ENCODE measurements around the gene MIEN1. TPM values are rescaled to one million over a fixed set of nuclear protein-coding genes. Genes with fewer than 3 reads are reported as not detected.

The MIEN1 gene, protein sequence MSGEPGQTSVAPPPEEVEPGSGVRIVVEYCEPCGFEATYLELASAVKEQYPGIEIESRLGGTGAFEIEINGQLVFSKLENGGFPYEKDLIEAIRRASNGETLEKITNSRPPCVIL
- 11.3 and 16.7 TPM in 2 replicates for total RNA-seq

DNA sequence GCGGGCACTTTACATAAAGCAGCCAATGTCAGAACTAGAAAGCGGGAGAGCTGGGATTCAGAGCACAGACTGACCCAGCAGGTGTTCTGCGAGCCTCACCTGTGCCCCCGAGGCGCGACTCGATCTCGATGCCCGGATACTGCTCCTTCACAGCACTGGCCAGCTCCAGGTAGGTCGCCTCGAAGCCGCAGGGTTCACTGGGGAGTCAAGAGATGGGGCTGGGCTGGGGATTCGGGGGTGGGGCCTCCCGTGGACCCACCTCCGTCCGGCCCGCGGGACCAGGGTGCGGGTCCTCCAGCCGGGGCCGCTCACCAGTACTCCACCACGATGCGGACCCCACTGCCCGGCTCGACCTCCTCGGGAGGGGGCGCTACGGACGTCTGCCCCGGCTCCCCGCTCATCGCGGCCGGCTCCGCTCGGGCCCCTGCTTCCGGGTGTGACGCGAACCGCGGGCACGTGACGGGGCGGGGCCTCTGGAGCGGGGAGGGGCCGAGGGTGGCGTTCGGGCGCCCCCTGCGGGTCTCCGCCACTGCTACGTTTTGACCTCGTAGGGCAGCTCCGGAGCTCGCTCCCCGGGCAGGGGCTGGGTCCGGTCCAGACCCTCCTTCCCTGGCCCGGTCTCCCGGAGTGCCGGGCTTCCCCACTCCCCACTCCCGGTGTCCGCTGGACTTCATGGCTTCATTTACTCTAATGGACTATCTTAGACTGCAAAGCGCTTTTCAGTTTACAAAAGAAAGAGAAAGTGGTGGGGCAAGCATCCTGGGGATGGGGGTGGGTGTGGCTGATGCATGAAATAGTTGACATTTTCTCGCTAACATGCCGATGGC is at the start of gene MIEN1:
TSS of gene MIEN1 (minus strand) at position 438 of the 827 bp plus-strand sequence. CDS start at position 401, 37 bp downstream.

DNA sequence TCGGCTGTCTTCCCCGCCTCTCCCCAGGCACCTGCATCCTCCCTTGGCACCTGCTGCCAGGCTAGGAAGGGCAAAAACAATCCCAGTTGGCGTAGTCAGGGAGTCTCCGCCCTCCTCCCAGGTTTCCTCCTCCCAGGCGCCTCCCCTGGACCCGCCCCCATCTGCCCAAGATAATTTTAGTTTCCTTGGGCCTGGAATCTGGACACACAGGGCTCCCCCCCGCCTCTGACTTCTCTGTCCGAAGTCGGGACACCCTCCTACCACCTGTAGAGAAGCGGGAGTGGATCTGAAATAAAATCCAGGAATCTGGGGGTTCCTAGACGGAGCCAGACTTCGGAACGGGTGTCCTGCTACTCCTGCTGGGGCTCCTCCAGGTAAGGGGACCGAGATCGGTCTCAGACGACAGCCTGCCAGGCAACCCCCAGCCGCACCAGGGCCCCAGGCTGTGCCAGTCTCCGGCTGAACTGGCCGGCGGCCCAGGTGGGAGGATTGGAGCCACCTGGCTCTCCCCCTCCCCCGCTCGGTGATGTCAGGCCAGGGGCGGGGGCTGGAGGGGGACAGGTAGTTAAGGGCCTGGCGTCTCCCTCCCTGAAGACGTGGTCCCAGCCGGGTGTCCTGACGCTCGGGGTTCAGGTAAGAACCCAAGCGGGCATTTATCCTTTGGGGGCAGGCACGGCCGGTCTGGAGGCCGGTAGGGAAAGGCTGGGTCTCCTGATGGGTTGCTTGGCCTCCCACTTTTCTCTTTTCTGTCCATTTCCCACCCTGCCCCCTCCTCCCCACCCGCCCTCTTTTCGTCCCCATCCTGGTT is 7.6 kb upstream of the MIEN1 start, which contains the start of gene GRB7:
TSS of gene GRB7 (plus strand) at position 179 of the 808 bp plus-strand sequence. CDS start 4,364 bp downstream, outside the sequence.

DNA sequence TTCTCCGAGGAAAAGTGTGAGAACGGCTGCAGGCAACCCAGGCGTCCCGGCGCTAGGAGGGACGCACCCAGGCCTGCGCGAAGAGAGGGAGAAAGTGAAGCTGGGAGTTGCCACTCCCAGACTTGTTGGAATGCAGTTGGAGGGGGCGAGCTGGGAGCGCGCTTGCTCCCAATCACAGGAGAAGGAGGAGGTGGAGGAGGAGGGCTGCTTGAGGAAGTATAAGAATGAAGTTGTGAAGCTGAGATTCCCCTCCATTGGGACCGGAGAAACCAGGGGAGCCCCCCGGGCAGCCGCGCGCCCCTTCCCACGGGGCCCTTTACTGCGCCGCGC is 30.5 kb downstream of the MIEN1 start, which contains the start of gene ERBB2:
TSS of gene ERBB2 (plus strand) at position 247 of the 330 bp plus-strand sequence. CDS start 175 bp downstream, outside the sequence.

DNA sequence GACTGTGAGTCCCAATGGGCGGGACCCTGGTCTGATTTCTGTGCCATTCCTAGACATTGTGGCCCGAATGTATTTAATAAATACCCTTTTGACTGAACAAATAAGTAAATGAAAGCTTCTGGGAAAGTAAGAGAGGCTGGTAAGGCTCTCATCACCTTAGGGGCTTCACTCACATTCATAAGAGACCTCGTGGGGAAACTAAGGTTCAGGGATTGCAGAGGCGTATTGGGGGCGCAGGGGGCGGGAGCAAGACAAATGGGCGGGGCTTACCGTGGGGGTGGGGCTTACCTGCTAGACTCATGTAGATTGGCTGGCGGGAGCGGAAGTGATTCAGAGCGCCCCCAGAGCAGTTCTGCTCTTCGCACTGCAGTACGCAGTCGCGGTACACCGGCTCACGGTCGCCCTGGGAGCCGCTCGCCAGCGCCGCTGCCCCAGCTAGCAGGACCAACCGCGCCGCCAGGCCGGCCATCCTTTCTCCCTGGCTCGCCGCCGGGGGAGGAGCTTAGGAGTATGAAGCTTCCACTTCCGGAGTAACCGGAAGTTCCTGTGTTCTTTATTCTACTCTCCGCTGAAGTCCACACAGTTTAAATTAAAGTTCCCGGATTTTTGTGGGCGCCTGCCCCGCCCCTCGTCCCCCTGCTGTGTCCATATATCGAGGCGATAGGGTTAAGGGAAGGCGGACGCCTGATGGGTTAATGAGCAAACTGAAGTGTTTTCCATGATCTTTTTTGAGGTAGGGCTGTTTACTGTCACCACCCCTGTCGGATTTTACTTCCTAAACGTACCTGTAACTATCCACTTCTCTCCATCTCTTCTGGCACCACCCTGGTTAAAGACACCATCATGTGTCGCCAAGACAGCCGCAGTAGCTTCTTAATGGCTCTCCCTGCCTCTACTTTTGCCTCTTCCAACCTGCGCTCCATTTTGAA is 42.5 kb downstream of the MIEN1 start, which contains the start of gene PGAP3:
TSS of gene PGAP3 (minus strand) at position 512 of the 929 bp plus-strand sequence. CDS start at position 469, 43 bp downstream.

Other genes with a start within 250 kb of the MIEN1 start
- gene NEUROD2, start 122.6 kb downstream of the MIEN1 start, total RNA-seq: not detected in 2 replicates
- not detected in 2 replicates for gene PPP1R1B, start 103.6 kb downstream of the MIEN1 start, total RNA-seq
- gene STARD3, start 93.4 kb downstream of the MIEN1 start, total RNA-seq: 27.6 and 33.4 TPM in 2 replicates
- gene TCAP, start 65.2 kb downstream of the MIEN1 start, total RNA-seq: 0.19 and 0.28 TPM in 2 replicates
- not detected in 2 replicates for gene PNMT, start 62.1 kb downstream of the MIEN1 start, total RNA-seq
- gene PGAP3, start 42.5 kb downstream of the MIEN1 start, total RNA-seq: 4.2 and 10.7 TPM in 2 replicates
- gene ERBB2, start 30.5 kb downstream of the MIEN1 start, total RNA-seq: 22.6 and 26.8 TPM in 2 replicates
- under 0.01 TPM in 2 replicates for gene GRB7, start 7.4 kb upstream of the MIEN1 start, total RNA-seq
- under 0.01 TPM in 1 of 2 replicates, not detected in the other for gene IKZF3, start 133.8 kb upstream of the MIEN1 start, total RNA-seq
- gene ZPBP2, start 137.7 kb upstream of the MIEN1 start, total RNA-seq: not detected in 2 replicates
- gene GSDMB, start 188.1 kb upstream of the MIEN1 start, total RNA-seq: 3.1 and 15.2 TPM in 2 replicates
- gene ORMDL3, start 197.1 kb upstream of the MIEN1 start, total RNA-seq: 58.5 and 136 TPM in 2 replicates
- gene LRRC3C, start 197.2 kb upstream of the MIEN1 start, total RNA-seq: not detected in 2 replicates
- under 0.01 TPM in 1 of 2 replicates, not detected in the other for gene GSDMA, start 232.5 kb upstream of the MIEN1 start, total RNA-seq